Calu3 (cell line): ENCODE data around the gene PFN1. TPM values are rescaled to one million over a fixed set of nuclear protein-coding genes. Genes with fewer than 3 reads are reported as not detected.

Source experiments
- BruUV-seq: library from RNA; stranded (reverse); fragments of 400-500 nt; replicated peaks from 2 replicates; lab custom pipeline; 2021; lab: Mats Ljungman, UMichigan
- CTCF ChIA-PET: fragments of 300-600 bp; sonication (Branson Sonifier 250); formaldehyde crosslinking; loops from one replicate; lab custom pipeline; 2022; ENCODE audit warnings: antibody characterized with exemption; lab: Charles Lee
- DNase-seq: peaks from one replicate; pipeline ENCODE4 v3.0.0; 2022
- H3K27ac Mint-ChIP-seq: one replicate; pipeline ENCODE4 v1.8.0; 2022; ENCODE audit warnings: mixed read lengths; ENCODE audit not compliant: unreplicated experiment
- H3K27me3 Mint-ChIP-seq: one replicate; pipeline ENCODE4 v1.8.0; 2022; ENCODE audit warnings: mixed read lengths; ENCODE audit not compliant: unreplicated experiment
- H3K36me3 Mint-ChIP-seq: one replicate; pipeline ENCODE4 v1.8.0; 2022; ENCODE audit warnings: mild to moderate bottlenecking, moderate library complexity, mixed read lengths; ENCODE audit not compliant: insufficient read depth, unreplicated experiment
- H3K4me1 Mint-ChIP-seq: one replicate; pipeline ENCODE4 v1.8.0; 2022; ENCODE audit warnings: mild to moderate bottlenecking, low read depth, mixed read lengths; ENCODE audit not compliant: unreplicated experiment
- H3K4me3 Mint-ChIP-seq: one replicate; pipeline ENCODE4 v1.8.0; 2022; ENCODE audit warnings: mild to moderate bottlenecking, low read depth, moderate library complexity, mixed read lengths; ENCODE audit not compliant: unreplicated experiment
- H3K9me3 Mint-ChIP-seq: one replicate; pipeline ENCODE4 v1.8.0; 2022; ENCODE audit warnings: low read depth, mixed read lengths; ENCODE audit not compliant: unreplicated experiment
- intact Hi-C: fragments of 100-400 bp; cut with micrococcal nuclease; formaldehyde crosslinking; loops from one replicate; pipeline ENCODE4 v1.10.0; 2022; ENCODE audit not compliant: unreplicated experiment
- total RNA-seq: library from RNA; stranded (reverse); gene quantifications from 2 replicates; pipeline ENCODE4 v1.2.3, GENCODE V29; 2022
- TF ChIP-seq, protein P1 (sequence below): fragments of 200-600 bp; IDR thresholded peaks from one replicate; pipeline ENCODE4 v1.8.0; 2022; ENCODE audit warnings: antibody characterized with exemption; ENCODE audit not compliant: unreplicated experiment

The PFN1 gene
- total RNA-seq, 1 experiment from 2014 or later: 605 TPM

DNA sequence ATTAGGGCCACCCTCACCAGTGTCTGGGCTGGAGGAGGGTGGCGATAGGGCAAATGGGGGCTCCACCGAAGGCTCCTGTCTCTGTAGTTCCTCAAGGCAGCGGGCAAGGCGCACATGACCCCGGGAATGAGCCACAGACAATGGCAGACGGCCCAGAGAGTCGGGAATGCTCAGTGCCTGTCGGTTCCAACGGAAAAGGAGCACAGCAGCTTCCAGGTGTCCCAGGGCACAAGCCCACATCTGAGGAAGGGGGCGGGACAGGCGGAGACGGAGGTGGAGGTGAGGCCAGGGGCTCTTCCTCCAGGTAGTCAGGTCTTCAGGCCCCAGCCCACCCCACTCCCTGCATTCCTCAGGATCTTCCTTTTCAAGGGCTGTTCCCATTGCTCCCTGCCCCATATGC is 24.4 kb upstream of the PFN1 start:
- TF ChIP-seq, protein P1, sequence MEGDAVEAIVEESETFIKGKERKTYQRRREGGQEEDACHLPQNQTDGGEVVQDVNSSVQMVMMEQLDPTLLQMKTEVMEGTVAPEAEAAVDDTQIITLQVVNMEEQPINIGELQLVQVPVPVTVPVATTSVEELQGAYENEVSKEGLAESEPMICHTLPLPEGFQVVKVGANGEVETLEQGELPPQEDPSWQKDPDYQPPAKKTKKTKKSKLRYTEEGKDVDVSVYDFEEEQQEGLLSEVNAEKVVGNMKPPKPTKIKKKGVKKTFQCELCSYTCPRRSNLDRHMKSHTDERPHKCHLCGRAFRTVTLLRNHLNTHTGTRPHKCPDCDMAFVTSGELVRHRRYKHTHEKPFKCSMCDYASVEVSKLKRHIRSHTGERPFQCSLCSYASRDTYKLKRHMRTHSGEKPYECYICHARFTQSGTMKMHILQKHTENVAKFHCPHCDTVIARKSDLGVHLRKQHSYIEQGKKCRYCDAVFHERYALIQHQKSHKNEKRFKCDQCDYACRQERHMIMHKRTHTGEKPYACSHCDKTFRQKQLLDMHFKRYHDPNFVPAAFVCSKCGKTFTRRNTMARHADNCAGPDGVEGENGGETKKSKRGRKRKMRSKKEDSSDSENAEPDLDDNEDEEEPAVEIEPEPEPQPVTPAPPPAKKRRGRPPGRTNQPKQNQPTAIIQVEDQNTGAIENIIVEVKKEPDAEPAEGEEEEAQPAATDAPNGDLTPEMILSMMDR: no peak
- H3K9me3 Mint-ChIP-seq: no peaks in the 10 kb centered on the region
- CTCF ChIA-PET: no interaction called here
- intact Hi-C loops: no loop called here
- no peaks in the 10 kb centered on the region for H3K4me1 Mint-ChIP-seq
- H3K4me3 Mint-ChIP-seq: no peak overlapping the region
- H3K27ac Mint-ChIP-seq: no peak overlapping the region
- no peaks in the 10 kb centered on the region for H3K27me3 Mint-ChIP-seq
- no TSS peak for BruUV-seq
- no peak for DNase-seq
- peaks cover 19% of the 10 kb centered on the region for H3K36me3 Mint-ChIP-seq

DNA sequence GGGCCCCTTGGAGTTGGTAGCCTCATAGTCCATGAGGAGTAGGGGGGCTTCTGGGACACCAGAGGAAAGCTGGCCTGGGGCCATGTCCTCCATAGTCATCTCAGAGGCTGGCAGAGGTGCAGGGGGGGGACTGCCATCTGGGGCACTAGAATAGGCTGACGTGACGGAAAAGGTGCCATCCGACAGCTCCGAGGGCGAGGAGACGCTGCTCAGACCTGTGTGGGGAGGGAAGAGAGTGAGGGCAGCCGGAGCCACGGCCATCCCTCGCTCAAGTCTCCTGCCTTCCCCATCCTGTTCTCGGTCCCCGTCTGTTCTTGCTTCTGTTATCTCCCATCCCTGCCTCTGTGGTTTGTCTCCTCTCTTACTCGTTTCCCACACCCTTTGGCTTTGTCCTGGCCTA is 24.0 kb upstream of the PFN1 start:
- CTCF ChIA-PET: no interaction called here
- Mint-ChIP-seq H3K4me3 (no peak overlapping the region), H3K27ac (no peak overlapping the region), H3K27me3 (no peaks in the 10 kb centered on the region), H3K36me3 (peaks cover 19% of the 10 kb centered on the region), H3K9me3 (no peaks in the 10 kb centered on the region), H3K4me1 (no peaks in the 10 kb centered on the region)
- intact Hi-C loops: no loop called here
- BruUV-seq: no TSS peak
- DNase-seq: no peak
- TF ChIP-seq, protein P1: no peak

- no peaks in the 10 kb centered on the region for H3K4me1 Mint-ChIP-seq
- no TSS peak for BruUV-seq
- CTCF ChIA-PET: no interaction called here
- H3K4me3 Mint-ChIP-seq: no peak overlapping the region
- peaks cover 19% of the 10 kb centered on the region for H3K36me3 Mint-ChIP-seq
- no peaks in the 10 kb centered on the region for H3K9me3 Mint-ChIP-seq
- DNase-seq: no peak
- TF ChIP-seq, protein P1: no peak
- H3K27me3 Mint-ChIP-seq: no peaks in the 10 kb centered on the region
- H3K27ac Mint-ChIP-seq: no peak overlapping the region
- intact Hi-C loops: no loop called here
Observed at GRCh38 chr17:4971826-4972225, 23.5 kb upstream of the PFN1 start.

DNA sequence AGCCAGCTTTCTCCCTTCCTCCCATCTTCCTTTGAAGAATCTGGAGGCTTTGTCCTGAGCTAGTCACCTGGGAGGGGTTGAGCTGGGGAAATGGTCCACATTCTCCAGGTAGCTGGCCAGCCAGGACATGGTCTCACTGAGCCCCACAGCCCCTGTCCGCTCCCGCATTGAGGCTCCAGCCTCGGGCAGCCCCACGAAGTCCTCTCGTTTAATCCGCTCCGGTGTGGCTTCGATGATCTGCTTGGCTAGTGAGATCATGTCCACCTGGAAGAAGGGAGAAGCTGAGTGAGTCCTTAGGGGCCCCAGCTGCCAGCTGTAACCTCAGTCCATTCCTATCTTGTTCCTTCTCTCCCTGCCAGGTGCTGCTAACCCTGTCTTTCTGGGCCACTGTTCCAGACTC is 21.9 kb upstream of the PFN1 start:
- Mint-ChIP-seq H3K4me1 (no peaks in the 10 kb centered on the region), H3K27ac (no peak overlapping the region), H3K27me3 (no peaks in the 10 kb centered on the region), H3K9me3 (no peaks in the 10 kb centered on the region), H3K4me3 (no peak overlapping the region), H3K36me3 (peaks cover 19% of the 10 kb centered on the region)
- TF ChIP-seq, protein P1: no peak
- intact Hi-C loops: no loop called here
- CTCF ChIA-PET: interaction anchor here (1.4 kb wide), 1 partner anchor 18 kb away, joined by 3 read pairs; the partner anchor contains the start of gene CAMTA2
- no peak for DNase-seq
- BruUV-seq: no TSS peak
